AG04450 (cell line): Measurements from ENCODE around the gene LENG1. TPM values are rescaled to one million over a fixed set of nuclear protein-coding genes. Genes with fewer than 3 reads are reported as not detected.
"Not testable (repeated sequence)": the region's sequence is repeated elsewhere in the genome, so short reads cannot be mapped to it uniquely, and the experiment has no call there.

ENCODE experiments used
- CTCF ChIA-PET: fragments of 300-600, 350-600 bp; formaldehyde crosslinking; extraction: SDS; loops from one replicate; lab custom pipeline; 2022; ENCODE audit warnings: antibody characterized with exemption, inconsistent platforms; lab: Charles Lee
- POLR2A ChIA-PET: fragments of 350-600 bp; formaldehyde crosslinking; extraction: SDS; loops from one replicate; lab custom pipeline; 2021; ENCODE audit warnings: antibody characterized with exemption, inconsistent platforms; lab: Yijun Ruan, JAX
- DNase-seq: peaks from one replicate; pipeline ENCODE4 v3.0.0-alpha.2; 2011; ENCODE audit warnings: low read depth, low spot score
- H3K27ac ChIP-seq: one replicate; pipeline ENCODE4 v1.5.1; 2012; ENCODE audit warnings: low read depth, low read length, control low read depth
- H3K27me3 ChIP-seq: one replicate; pipeline ENCODE4 v1.6.0; 2012; ENCODE audit warnings: low read length; ENCODE audit not compliant: control insufficient read depth, insufficient read depth
- H3K4me3 ChIP-seq: 2 replicates; pipeline ENCODE4 v1.5.1; 2011; ENCODE audit warnings: mild to moderate bottlenecking, low read depth, low read length, control low read depth
- H3K9me3 ChIP-seq: 2 replicates; pipeline ENCODE4 v1.5.1; 2012; ENCODE audit warnings: low read length; ENCODE audit not compliant: control insufficient read depth, insufficient read depth
- polyA minus RNA-seq: library from RNA; depleted of rRNA, polyadenylated mRNA; stranded (reverse); fragments of >200 nt; gene quantifications from 2 replicates; pipeline ENCODE4 v1.2.3, GENCODE V29; 2011; rRNA and poly(A)+ RNA removed
- polyA plus RNA-seq: library from polyadenylated mRNA; depleted of rRNA; stranded (reverse); fragments of >200 nt; gene quantifications from 2 replicates; pipeline ENCODE4 v1.2.3, GENCODE V29; 2011; rRNA removed
- TF ChIP-seq, protein P1 (sequence below): IDR thresholded peaks from 2 replicates; pipeline ENCODE4 v1.5.1; 2011; ENCODE audit warnings: low read depth, low read length, control low read depth, inconsistent platforms

Gene LENG1
- polyA plus RNA-seq (3.0 and 3.3 TPM in 2 replicates), polyA minus RNA-seq (0.37 and 0.56 TPM in 2 replicates)

DNA sequence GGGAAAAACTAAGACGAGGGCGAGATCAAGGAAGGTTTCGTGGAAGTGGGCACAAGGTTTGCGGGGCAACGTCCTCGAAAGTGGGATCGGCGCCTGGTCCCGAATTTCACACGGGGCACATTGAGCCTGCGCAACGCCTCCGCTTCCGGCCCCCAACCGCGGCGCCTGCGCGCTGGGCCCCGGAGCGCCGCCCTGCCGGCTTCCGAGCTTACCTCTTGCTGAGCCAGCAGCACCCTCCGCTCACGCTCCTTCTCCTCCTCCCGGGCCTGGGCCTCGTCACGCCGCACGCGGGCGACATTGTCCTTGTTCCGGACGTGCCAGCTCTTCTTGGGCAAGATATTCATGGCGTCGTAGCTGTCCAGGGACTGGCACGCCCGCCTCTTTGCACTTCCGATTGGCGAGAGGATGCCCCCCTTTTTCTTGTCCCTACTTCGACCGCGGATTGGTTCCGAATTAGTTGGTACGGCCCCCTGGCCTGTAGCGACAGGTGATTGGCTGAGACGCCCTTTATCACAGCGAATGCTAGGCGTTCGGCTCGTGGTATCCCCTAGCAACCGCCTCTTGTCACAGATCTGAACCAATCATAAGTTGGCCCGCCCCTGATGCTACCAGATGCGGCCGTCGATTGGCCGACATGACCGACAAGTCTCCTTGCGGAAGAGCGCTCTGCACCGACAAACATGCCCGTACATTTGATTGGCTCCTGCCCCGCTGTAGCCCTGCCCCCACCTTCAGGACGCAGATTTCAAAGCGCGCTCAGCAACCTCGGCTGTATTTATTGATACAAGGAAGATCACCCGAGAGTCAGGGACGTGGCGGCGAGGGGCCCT, at the start of gene LENG1:
Gene LENG1, minus strand, starts transcription at position 370 of the 830 bp plus-strand sequence. Its CDS starts 26 bp downstream, at position 344.
- TF ChIP-seq, protein P1, sequence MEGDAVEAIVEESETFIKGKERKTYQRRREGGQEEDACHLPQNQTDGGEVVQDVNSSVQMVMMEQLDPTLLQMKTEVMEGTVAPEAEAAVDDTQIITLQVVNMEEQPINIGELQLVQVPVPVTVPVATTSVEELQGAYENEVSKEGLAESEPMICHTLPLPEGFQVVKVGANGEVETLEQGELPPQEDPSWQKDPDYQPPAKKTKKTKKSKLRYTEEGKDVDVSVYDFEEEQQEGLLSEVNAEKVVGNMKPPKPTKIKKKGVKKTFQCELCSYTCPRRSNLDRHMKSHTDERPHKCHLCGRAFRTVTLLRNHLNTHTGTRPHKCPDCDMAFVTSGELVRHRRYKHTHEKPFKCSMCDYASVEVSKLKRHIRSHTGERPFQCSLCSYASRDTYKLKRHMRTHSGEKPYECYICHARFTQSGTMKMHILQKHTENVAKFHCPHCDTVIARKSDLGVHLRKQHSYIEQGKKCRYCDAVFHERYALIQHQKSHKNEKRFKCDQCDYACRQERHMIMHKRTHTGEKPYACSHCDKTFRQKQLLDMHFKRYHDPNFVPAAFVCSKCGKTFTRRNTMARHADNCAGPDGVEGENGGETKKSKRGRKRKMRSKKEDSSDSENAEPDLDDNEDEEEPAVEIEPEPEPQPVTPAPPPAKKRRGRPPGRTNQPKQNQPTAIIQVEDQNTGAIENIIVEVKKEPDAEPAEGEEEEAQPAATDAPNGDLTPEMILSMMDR, result peak; percentile 31
- DNase-seq, result peak; percentile 100
- Histone ChIP-seq H3K4me3 (peak within 1 kb of the TSS; percentile 97), H3K9me3 (peaks cover 11% of the 10 kb centered on the region; the same call in 1 of the 2 replicates), H3K27ac (peak within 1 kb of the TSS; percentile 97), H3K27me3 (no peaks in the 10 kb centered on the region)
- POLR2A ChIA-PET, result interaction anchor here (0.9 to 2.5 kb wide), 9 partner anchors 9 to 289 kb away, joined by 3 to 16 read pairs (median 5); partner anchors contain the start of genes CNOT3, LENG8, MBOAT7 and PRPF31
- CTCF ChIA-PET, result interaction anchor here (0.7 to 1.7 kb wide), 4 partner anchors 10 to 29 kb away, joined by 3 to 6 read pairs (median 4); partner anchors contain the start of genes CNOT3 and TMC4

DNA sequence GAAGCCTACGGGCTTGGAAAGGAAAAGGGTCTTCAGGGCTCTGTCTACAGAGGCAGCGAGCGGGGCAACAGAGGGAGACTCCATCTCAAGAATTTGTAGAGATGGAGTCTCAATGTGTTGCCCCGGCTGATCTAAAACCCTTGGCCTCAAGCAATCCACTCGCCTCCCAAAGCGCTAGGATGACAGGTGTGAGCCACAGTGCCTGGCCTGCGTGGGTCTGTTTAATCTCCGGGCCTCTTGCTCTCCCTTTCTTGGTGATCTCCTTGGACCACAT, 49.2 kb upstream of the LENG1 start:
- Histone ChIP-seq H3K27me3 (no peaks in the 10 kb centered on the region), H3K9me3 (no peaks in the 10 kb centered on the region; the same call in 1 of the 2 replicates), H3K27ac (peak overlapping the region; percentile 39), H3K4me3 (no peak overlapping the region)
- POLR2A ChIA-PET, result interaction anchor here (1.0 to 4.9 kb wide), 3 partner anchors 17 to 36 kb away, joined by 3 to 29 read pairs (median 24); partner anchors contain the start of genes MBOAT7, TMC4 and TSEN34
- TF ChIP-seq, protein P1, result no peak
- CTCF ChIA-PET, result no interaction called here
- no peak for DNase-seq

DNA sequence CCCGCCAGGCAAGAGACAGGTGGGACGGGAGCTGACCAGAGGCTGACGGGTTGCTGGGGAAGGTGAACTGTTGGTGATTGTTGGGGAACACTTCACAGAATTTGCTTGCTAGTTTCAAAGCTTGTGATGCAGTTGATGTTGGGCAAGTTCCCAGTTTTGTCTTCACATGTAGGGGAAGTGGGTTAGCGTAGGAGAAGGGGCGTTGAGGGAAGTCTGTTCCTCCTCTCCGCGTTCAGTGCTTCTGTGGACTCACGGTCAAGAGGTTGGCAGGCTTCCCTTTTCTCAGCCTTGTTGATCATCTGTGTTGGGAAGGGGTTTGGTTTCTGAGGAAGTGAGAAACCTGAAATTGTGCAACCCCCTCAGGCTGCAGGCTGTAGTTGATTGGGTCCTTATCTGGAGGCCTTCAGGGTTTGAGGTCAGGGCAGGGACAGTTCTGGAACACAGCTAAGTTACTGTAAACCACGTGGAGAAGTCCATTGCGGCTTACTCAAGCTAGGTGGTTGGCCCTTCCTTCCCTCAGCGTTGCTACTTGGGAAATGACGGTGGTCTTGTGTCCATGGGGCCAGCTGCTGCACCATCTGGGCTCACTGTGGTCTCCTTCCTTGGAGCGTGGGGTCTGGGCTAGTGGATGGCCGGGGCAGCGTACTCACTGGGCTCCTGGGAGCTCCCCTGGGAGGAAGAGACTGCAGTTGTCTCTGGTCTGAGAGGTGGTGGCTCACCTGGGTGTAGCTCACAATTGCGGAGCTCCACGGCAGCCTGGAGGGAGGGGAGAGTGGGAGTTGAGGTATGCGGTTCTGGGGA, 48.7 kb upstream of the LENG1 start:
- ChIA-PET CTCF (no interaction called here), POLR2A (interaction anchor here (0.6 to 4.9 kb wide), 5 partner anchors 17 to 981 kb away, joined by 3 to 29 read pairs (median 3); partner anchors contain the start of genes MBOAT7, TMC4 and TSEN34)
- no peaks in the 10 kb centered on the region for H3K27me3 ChIP-seq
- DNase-seq, result no peak
- TF ChIP-seq, protein P1, result no peak
- no peaks in the 10 kb centered on the region; the same call in 1 of the 2 replicates for H3K9me3 ChIP-seq
- no peak overlapping the region for H3K4me3 ChIP-seq
- peak overlapping the region; percentile 39 for H3K27ac ChIP-seq

DNA sequence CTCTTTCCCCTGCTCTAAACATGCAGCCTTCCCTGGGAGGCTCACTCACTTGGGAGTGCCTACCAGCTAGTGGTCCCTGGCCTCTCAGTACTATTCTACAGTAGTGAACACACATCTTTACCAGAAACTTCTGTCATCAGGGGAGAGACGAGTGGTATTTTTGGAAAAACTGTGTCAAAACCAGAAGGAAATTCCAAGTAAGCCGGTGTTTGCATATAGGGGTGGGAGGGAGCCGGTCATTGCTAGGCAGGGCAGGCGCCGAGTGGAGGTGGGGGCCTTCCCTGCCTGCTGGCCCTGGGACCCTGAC, 48.1 kb upstream of the LENG1 start:
- no peak overlapping the region for H3K27ac ChIP-seq
- no peaks in the 10 kb centered on the region for H3K27me3 ChIP-seq
- no peaks in the 10 kb centered on the region; the same call in 1 of the 2 replicates for H3K9me3 ChIP-seq
- no peak overlapping the region for H3K4me3 ChIP-seq
- ChIA-PET POLR2A (interaction anchor here (3.9 to 4.9 kb wide), 2 partner anchors 16 to 19 kb away, joined by 24 to 29 read pairs; partner anchors contain the start of genes MBOAT7 and TSEN34), CTCF (no interaction called here)
- no peak for DNase-seq
- TF ChIP-seq, protein P1, result no peak

DNA sequence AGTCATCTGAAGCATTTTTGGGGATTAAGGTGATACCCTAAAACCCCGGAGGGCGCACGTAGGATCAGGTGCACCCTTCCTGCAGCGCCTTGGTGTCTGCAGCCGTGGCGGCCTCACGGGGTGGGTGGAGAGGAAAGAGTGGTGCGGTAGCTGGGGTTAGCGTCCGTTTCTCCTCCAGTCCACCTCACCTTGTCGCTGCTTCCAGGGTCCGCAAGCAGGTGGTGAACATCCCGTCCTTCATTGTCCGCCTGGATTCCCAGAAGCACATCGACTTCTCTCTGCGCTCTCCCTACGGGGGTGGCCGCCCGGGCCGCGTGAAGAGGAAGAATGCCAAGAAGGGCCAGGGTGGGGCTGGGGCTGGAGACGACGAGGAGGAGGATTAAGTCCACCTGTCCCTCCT, 47.7 kb upstream of the LENG1 start:
- peak overlapping the region; percentile 31 for H3K27ac ChIP-seq
- DNase-seq, H3K4me3 ChIP-seq, H3K27me3 ChIP-seq, H3K9me3 ChIP-seq, CTCF ChIA-PET: not testable (repeated sequence)
- POLR2A ChIA-PET, result interaction anchor here (4.9 kb wide), 1 partner anchor 16 kb away, joined by 24 read pairs; the partner anchor contains the start of gene TSEN34
